ENCODE measurements around the gene SLC16A3.
A peak's percentile ranks its signal among the peaks of the same experiment; 100 is the strongest.
"Not testable (repeated sequence)": the region's sequence is repeated elsewhere in the genome, so short reads cannot be mapped to it uniquely, and the experiment has no call there.

Gene SLC16A3

DNA sequence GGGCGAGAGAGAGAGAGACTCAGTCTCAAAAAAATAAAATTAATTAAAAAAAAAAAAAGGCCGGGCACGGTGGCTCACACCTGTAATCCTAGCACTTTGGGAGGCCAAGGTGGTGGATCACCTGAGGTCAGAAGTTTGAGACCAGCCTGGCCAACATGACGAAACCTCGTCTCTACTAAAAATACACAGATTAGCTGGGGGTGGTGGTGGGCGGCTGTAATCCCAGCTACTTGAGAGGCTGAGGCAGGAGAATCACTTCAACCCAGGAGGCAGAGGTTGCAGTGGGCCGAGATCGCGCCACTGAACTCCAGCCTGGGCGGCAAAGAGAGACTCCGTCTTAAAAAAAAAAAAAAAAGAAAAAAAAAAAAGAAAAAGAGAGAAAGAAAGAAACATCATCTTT lies 18.2 kb upstream of the SLC16A3 start:
- not testable (repeated sequence) for H3K4me1 ChIP-seq (ENCODE audit: control insufficient read depth, insufficient read depth, low read length); H3K36me3 ChIP-seq (ENCODE audit: control insufficient read depth, insufficient read depth, low read length); H3K9ac ChIP-seq (ENCODE audit: low read depth, low read length); H3K9me3 ChIP-seq (ENCODE audit: control insufficient read depth, insufficient read depth, low read length); H3K4me3 ChIP-seq (ENCODE audit: low read depth, low read length)
- H3K27me3 ChIP-seq (ENCODE audit: control insufficient read depth, insufficient read depth, low read length), result peaks cover 10% of the 10 kb centered on the region

DNA sequence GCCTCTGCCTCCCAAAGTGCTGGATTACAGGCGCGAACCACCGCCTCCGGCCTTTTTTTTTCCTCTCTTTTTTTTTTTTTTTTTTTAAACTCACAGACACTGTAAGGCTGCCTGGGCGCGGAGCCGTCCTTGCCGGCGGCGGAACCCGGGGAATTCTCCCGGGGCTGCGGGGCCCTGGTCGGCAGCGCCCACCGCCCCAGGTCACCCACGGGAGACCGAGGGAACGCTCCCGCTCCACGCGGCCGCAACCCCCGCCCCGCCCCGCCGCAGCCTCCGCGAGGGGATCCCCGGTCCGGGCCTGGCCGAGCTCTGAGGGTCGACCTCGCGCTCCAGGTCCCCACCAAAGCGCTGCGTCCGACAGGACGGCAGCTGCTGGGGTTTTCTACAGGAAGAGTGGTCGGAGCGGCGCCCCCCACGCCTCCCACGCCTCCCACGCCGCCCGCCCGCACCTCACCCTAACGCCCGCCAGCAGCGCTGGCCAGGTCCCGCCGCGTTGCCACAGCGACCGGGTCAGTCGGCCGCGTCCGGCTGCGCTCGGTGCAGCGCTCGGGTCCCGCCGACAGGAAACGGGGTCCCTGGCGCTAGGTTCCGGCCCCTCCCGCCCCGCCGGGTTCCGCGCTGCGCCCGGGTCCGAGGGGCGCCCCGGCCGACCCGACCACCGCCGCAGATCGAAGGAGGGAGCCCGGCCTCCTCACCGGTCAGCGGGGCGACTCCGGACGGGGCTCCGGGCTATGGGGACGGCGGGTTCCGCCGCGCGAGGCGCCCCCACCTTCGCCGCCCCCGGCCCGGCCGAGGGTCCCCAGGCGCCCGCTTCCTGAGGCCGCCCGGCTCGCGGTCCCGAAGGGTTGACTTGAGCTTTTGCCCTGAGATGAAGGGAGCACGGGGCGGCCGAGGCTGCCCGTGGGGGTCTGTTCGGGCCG lies 16.3 kb upstream of the SLC16A3 start, which contains the start of gene CCDC57:
Gene CCDC57, minus strand, starts transcription at position 512 of the 920 bp plus-strand sequence. CDS start 10,898 bp downstream, outside the sequence.
- H3K9me3 ChIP-seq (ENCODE audit: control insufficient read depth, insufficient read depth, low read length), result no peaks in the 10 kb centered on the region
- peak within 1 kb of the TSS; percentile 58 for H3K4me3 ChIP-seq (ENCODE audit: low read depth, low read length)
- no peaks in the 10 kb centered on the region for H3K4me1 ChIP-seq (ENCODE audit: control insufficient read depth, insufficient read depth, low read length)
- peak within 1 kb of the TSS; percentile 37 for H3K9ac ChIP-seq (ENCODE audit: low read depth, low read length)
- peaks cover 10% of the 10 kb centered on the region for H3K27me3 ChIP-seq (ENCODE audit: control insufficient read depth, insufficient read depth, low read length)
- H3K36me3 ChIP-seq (ENCODE audit: control insufficient read depth, insufficient read depth, low read length), result no peaks in the 10 kb centered on the region

DNA sequence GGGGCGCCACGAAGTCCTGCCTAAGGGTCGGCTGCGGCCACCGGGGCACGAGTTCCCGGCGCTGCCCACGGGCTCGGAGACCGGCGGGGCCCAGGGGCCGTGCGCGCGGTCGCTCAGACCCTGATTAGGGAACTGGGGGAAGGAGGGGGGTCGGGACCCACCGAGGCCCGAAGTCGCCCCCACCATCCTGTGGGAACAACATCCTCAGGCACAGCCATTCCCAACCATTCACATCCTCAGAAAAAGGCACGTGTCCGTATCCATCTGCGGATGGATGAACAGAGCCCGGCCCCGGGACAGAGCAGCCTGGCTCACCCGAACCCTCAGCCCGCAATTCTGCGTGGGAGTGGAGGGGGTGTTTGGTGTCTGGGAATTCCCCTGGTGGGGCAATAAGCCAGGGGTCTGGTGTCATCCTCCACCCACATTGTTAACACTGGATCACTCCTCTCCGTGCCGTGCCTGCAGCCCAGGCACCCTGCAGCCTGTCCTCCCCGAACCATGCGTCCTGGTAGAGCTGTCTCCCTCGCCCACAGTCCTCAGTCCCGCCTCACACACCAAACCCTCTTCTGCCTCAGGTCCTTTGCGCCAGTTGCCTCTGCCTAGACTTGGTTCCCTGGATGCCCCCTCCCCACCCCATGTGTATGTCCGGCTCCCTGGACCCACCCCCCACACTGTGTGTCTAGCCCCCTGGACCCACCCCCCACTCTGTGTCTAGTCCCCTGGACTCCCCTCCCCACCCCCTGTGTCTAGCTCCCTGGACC lies 15.4 kb upstream of the SLC16A3 start:
- Histone ChIP-seq H3K36me3 (ENCODE audit: control insufficient read depth, insufficient read depth, low read length) (no peaks in the 10 kb centered on the region), H3K4me3 (ENCODE audit: low read depth, low read length) (peak overlapping the region; percentile 58), H3K4me1 (ENCODE audit: control insufficient read depth, insufficient read depth, low read length) (no peaks in the 10 kb centered on the region), H3K9ac (ENCODE audit: low read depth, low read length) (peak overlapping the region; percentile 37), H3K27me3 (ENCODE audit: control insufficient read depth, insufficient read depth, low read length) (peaks cover 10% of the 10 kb centered on the region), H3K9me3 (ENCODE audit: control insufficient read depth, insufficient read depth, low read length) (no peaks in the 10 kb centered on the region)

DNA sequence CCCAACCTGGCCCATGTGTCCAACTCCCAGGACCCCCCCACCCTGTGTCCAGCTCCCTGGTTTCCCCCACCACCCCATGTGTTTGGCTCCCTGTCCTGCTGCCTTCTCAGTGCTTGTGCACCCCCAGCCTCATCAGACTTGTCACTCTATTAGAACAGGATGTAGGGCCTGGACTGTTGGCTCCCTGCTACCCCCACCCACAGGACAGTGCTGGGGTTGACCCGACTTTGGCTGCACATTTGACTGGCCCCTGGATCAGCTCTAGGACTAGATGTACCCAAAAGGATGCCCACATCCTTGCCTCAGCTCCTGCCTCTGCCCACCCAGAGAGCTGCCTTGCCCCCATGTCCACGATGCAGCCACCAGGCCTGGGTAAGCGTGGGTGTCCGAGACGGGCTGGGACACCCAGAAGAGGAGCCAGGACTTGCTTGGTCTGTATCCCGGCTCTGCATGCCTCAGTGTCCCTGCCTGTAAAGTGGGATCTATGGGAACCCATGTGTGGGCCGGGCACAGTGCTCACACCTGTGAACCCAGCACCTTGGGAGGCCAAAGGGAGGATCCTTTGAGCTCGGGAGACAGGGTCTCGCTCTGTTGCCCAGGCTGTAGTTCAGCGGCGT lies 14.7 kb upstream of the SLC16A3 start:
- H3K36me3 ChIP-seq (ENCODE audit: control insufficient read depth, insufficient read depth, low read length), result no peaks in the 10 kb centered on the region
- H3K9ac ChIP-seq (ENCODE audit: low read depth, low read length), result no peak overlapping the region
- H3K4me3 ChIP-seq (ENCODE audit: low read depth, low read length), result no peak overlapping the region
- H3K27me3 ChIP-seq (ENCODE audit: control insufficient read depth, insufficient read depth, low read length), result peaks cover 10% of the 10 kb centered on the region
- no peaks in the 10 kb centered on the region for H3K4me1 ChIP-seq (ENCODE audit: control insufficient read depth, insufficient read depth, low read length)
- H3K9me3 ChIP-seq (ENCODE audit: control insufficient read depth, insufficient read depth, low read length), result no peaks in the 10 kb centered on the region

DNA sequence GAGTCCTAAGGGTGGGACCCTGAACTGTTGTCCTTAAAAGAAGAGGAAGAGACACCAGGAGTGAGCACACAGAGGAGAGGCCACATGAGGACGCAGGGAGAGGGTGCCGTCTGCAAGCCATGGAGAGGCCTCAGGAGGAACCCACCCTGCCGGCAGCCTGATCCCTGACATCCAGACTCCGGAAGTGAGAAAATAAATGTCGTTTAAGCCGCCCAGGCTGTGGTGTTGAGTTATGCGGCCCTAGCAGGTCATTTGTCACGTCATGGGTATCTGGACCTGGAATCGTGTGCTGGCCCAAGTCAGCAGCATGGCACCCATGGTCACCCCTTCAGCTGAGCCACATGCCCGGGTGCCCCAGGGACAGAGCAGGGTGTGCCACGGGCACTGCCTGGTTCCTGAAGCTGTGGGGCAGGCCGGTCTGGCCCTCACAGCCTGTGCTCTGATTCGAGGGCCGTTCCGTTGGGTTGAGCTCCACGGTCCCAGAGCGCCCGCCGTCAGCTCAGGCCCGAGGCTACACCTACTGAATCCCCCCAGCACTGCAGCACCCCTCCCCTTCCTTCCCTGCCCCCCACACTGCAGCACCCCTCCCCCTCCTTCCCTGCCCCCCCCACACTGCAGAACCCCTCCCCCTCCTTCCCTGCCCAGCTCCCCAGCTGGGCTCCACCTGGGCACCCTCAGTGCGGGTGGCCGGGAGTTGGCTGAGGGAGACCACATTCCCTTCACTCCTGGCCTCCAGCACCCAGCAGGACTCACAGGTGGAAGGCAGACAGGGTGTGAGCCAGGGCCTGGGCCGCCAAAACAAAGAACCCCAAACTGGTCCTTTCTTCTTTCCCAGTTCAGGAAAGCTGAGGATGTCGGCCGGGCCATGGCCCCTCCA lies 13.5 kb upstream of the SLC16A3 start:
- Histone ChIP-seq H3K4me1 (ENCODE audit: control insufficient read depth, insufficient read depth, low read length) (no peaks in the 10 kb centered on the region), H3K27me3 (ENCODE audit: control insufficient read depth, insufficient read depth, low read length) (peaks cover 10% of the 10 kb centered on the region), H3K4me3 (ENCODE audit: low read depth, low read length) (no peak overlapping the region), H3K36me3 (ENCODE audit: control insufficient read depth, insufficient read depth, low read length) (no peaks in the 10 kb centered on the region), H3K9me3 (ENCODE audit: control insufficient read depth, insufficient read depth, low read length) (no peaks in the 10 kb centered on the region), H3K9ac (ENCODE audit: low read depth, low read length) (no peak overlapping the region)

DNA sequence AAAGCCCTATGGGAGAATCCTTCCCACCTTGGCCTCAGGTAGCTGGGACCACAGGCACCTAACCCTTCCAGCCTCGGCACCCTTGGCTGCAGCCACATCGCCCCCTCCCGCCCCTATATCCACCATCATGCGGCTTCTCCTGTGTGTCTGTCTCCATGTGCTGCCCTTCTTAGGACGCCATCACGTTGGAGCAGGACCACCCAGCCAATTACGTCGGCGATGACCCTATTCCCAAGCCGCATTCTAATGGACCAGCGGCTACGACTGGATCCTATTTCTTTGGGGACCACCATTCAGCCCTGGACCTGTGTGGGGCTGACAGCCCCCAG lies 12.9 kb upstream of the SLC16A3 start:
- H3K9me3 ChIP-seq (ENCODE audit: control insufficient read depth, insufficient read depth, low read length), result no peaks in the 10 kb centered on the region
- no peaks in the 10 kb centered on the region for H3K36me3 ChIP-seq (ENCODE audit: control insufficient read depth, insufficient read depth, low read length)
- peaks cover 10% of the 10 kb centered on the region for H3K27me3 ChIP-seq (ENCODE audit: control insufficient read depth, insufficient read depth, low read length)
- no peak overlapping the region for H3K4me3 ChIP-seq (ENCODE audit: low read depth, low read length)
- H3K4me1 ChIP-seq (ENCODE audit: control insufficient read depth, insufficient read depth, low read length), result no peaks in the 10 kb centered on the region
- H3K9ac ChIP-seq (ENCODE audit: low read depth, low read length), result no peak overlapping the region

DNA sequence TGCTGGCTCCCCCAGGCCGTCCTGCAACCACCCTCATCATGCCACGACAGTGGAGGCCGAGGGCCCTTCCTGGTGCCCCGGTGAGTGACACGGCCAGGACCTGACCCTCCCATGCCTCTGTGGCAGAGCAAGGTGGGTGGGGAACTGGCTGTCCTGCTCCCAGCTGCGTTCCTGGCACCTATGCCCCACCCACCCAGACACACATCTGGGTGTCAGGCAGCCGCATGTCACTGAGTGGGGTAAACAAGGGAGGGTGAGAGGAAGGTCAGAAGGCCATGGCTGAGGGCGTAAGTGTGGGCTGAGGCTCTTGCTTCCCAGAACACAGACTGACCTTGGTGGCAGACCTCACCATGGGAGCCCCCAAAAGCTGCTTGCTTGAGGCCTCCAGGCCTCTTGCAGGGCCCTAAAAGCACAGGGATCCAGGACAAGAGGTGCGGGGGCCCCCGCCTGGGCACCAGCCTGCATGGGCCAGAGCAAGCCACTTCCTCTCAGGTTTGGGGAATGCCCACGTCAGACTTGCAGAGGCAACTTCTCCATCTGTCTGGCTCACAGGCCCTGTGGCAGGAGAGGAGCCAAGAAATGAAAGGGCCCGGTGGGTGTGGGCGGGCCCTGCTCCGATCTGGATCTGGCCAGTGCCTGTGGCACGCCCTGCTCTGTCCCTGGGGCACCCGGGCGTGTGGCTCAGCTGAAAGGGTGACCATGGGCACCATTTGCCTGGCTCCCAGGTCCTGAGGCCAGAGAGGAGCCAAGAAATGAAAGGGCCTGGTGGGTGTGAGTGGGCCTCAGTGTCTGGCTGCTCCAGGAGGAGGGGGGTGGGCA lies 12.3 kb upstream of the SLC16A3 start:
- no peak overlapping the region for H3K9ac ChIP-seq (ENCODE audit: low read depth, low read length)
- H3K4me3 ChIP-seq (ENCODE audit: low read depth, low read length), result no peak overlapping the region
- no peaks in the 10 kb centered on the region for H3K4me1 ChIP-seq (ENCODE audit: control insufficient read depth, insufficient read depth, low read length)
- H3K9me3 ChIP-seq (ENCODE audit: control insufficient read depth, insufficient read depth, low read length), result no peaks in the 10 kb centered on the region
- H3K27me3 ChIP-seq (ENCODE audit: control insufficient read depth, insufficient read depth, low read length), result peaks cover 10% of the 10 kb centered on the region
- H3K36me3 ChIP-seq (ENCODE audit: control insufficient read depth, insufficient read depth, low read length), result no peaks in the 10 kb centered on the region

DNA sequence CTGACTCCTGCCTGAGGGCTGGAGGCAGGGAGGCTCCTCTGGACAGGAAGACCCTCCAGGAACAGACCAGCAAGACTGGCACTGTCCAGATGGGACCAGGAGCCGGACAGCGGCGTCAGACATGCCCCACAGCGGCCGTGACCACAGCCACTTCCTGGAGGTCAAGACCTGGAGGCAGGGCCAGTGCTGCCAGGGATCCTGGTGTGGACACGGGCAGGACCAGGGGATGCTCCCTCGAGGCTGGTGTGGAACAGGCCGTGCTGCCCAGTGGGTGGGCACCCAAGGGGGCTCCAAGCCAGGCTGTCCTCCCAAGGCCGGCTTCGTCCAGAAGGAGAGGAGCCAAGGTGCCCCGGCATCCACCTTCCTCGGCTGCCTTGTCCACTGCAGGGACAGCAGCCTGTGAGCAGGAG lies 11.7 kb upstream of the SLC16A3 start:
- no peak overlapping the region for H3K4me3 ChIP-seq (ENCODE audit: low read depth, low read length)
- H3K27me3 ChIP-seq (ENCODE audit: control insufficient read depth, insufficient read depth, low read length), result peaks cover 10% of the 10 kb centered on the region
- H3K9ac ChIP-seq (ENCODE audit: low read depth, low read length), result no peak overlapping the region

DNA sequence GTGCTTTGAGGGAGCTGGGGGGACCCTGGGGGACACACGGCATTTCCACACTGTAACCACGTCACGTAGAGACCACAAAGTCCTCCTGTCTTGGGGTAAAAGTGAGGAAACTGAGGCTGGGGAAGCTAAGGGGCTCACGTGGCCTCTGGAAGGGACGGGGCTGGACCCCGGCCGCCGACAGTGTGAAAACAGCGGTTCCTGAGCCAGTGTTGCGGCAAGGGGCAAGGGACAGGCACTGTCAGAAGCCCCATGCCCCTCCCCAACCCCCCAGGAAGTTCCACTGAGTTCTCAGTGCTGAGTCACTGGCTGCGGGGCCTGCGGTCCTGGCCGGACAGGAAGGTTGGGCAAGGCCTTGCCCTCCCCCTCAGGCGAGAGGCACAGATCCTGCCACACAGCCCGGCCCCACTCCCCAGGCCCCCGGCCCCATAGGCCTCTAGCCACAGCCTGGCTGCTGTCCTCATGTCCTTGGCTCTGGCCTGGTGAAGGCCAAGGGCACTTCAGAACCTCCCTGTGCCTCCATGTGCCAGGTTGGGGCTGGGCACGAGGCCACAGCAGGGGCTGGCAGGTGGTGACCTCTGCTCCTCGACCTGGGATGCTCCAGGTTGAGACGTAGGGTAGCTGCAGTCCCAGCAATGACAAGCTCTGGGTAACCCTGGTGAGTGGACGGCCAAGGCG lies 11.2 kb upstream of the SLC16A3 start:
- Histone ChIP-seq H3K4me1 (ENCODE audit: control insufficient read depth, insufficient read depth, low read length) (no peaks in the 10 kb centered on the region), H3K9me3 (ENCODE audit: control insufficient read depth, insufficient read depth, low read length) (no peaks in the 10 kb centered on the region), H3K4me3 (ENCODE audit: low read depth, low read length) (no peak overlapping the region), H3K36me3 (ENCODE audit: control insufficient read depth, insufficient read depth, low read length) (no peaks in the 10 kb centered on the region), H3K27me3 (ENCODE audit: control insufficient read depth, insufficient read depth, low read length) (peaks cover 10% of the 10 kb centered on the region), H3K9ac (ENCODE audit: low read depth, low read length) (no peak overlapping the region)

More for the DNA sequence above, 11.7 kb upstream of the SLC16A3 start:
- no peaks in the 10 kb centered on the region for H3K36me3 ChIP-seq (ENCODE audit: control insufficient read depth, insufficient read depth, low read length)
- H3K4me1 ChIP-seq (ENCODE audit: control insufficient read depth, insufficient read depth, low read length), result no peaks in the 10 kb centered on the region
- H3K9me3 ChIP-seq (ENCODE audit: control insufficient read depth, insufficient read depth, low read length), result no peaks in the 10 kb centered on the region

DNA sequence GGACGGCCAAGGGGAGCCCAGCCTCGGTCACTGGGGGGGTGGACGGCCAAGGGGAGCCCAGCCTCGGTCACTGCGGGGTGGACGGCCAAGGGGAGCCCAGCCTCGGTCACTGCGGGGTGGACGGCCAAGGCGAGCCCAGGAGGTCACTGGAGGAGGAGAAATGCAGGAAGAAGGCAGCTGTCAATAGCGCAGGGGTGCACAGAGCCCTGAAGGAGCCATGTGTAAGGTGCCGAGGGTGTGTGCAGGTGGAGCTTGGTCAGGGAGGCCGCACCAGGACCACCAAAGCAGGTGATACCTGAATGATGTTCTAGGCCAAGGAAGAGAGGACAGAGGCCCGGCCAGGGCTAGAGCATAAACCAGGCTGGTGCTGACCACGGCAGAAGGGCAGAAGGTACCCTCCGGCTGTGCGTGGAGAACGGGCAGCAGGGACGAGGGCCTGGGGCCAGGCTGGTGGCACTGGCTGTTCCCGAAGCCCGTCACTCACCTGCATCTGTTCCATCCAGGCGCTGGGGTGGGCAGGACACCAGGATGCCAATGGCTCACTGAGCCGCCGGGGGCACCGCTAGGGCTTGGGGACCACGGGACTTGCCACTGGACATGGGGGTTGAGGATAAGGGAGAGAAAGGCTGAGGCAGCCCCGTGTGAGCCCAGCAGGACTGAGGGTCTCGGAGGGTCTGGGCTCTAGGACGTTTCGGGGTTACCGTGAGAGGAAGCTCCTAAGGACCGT lies 10.3 kb upstream of the SLC16A3 start:
- Histone ChIP-seq H3K9me3 (ENCODE audit: control insufficient read depth, insufficient read depth, low read length) (no peaks in the 10 kb centered on the region), H3K27me3 (ENCODE audit: control insufficient read depth, insufficient read depth, low read length) (peaks cover 6% of the 10 kb centered on the region), H3K4me3 (ENCODE audit: low read depth, low read length) (no peak overlapping the region), H3K9ac (ENCODE audit: low read depth, low read length) (no peak overlapping the region), H3K4me1 (ENCODE audit: control insufficient read depth, insufficient read depth, low read length) (no peaks in the 10 kb centered on the region), H3K36me3 (ENCODE audit: control insufficient read depth, insufficient read depth, low read length) (no peaks in the 10 kb centered on the region)
